RPMI8226 (cell line): Measurements from ENCODE around the gene CDKN2D.

Experiments used
- DNase-seq: peaks from one replicate; pipeline ENCODE4 v3.0.0-alpha.2; 2015

Gene CDKN2D

GRCh38 chr19:10518444-10519361 is 50.1 kb downstream of the CDKN2D start:
- DNase-seq: no peak

GRCh38 chr19:10517760-10518443 is 50.9 kb downstream of the CDKN2D start:
- no peak for DNase-seq

- DNase-seq: peak; percentile 32
These were observed 51.4 kb downstream of the CDKN2D start, which contains the start of gene S1PR5 for GRCh38 chr19:10517361-10517759. TSS of gene S1PR5 (minus strand) at chr19:10517447. CDS start at chr19:10515011, 2,436 bp downstream.

- DNase-seq: no peak
These were observed 52.0 kb downstream of the CDKN2D start for GRCh38 chr19:10516671-10517286.
